Caco-2 (cell line): Measurements from ENCODE around the gene RPL31. TPM values are rescaled to one million over a fixed set of nuclear protein-coding genes. Genes with fewer than 3 reads are reported as not detected.

Experiments
- BruUV-seq: library from RNA; stranded (reverse); fragments of 400-500 nt; replicated peaks from 2 replicates; lab custom pipeline; 2021; lab: Mats Ljungman, UMichigan
- CTCF ChIA-PET: fragments of 300-600 bp; sonication (Branson Sonifier 250); formaldehyde crosslinking; loops from one replicate; lab custom pipeline; 2022; ENCODE audit warnings: antibody characterized with exemption; lab: Charles Lee
- POLR2A ChIA-PET: fragments of 300-600 bp; sonication (Branson Sonifier 250); formaldehyde crosslinking; loops from one replicate; lab custom pipeline; 2022; ENCODE audit warnings: antibody characterized with exemption; lab: Charles Lee
- DNase-seq, 2 experiments: peaks; one replicate each; pipeline versions ENCODE4 v3.0.0 to v3.0.0-alpha.2; 2020 to 2022
- H3K27me3 ChIP-seq: replicated peaks from 2 replicates; pipeline ENCODE4 v1.6.0; 2011; ENCODE audit warnings: low read length; ENCODE audit not compliant: control insufficient read depth, insufficient read depth
- H3K36me3 ChIP-seq: 2 replicates; pipeline ENCODE4 v1.5.1; 2011; ENCODE audit warnings: low read length; ENCODE audit not compliant: control insufficient read depth, insufficient read depth
- H3K4me1 ChIP-seq: fragments of 250-450 bp; sonication (Bioruptor Pico); 2 replicates; pipeline ENCODE4 v1.5.1; 2020; ENCODE audit warnings: mild to moderate bottlenecking
- H3K4me3 ChIP-seq: 2 replicates; pipeline ENCODE4 v1.5.1; 2011; ENCODE audit warnings: low read depth, mild to moderate bottlenecking, control low read depth, low read length
- H3K9me3 ChIP-seq: fragments of 250-450 bp; sonication (Bioruptor Pico); 2 replicates; pipeline ENCODE4 v1.5.1; 2020; ENCODE audit warnings: mild to moderate bottlenecking, moderate library complexity
- H3K27ac Mint-ChIP-seq: one replicate; pipeline ENCODE4 v1.8.0; 2022; ENCODE audit warnings: mixed read lengths; ENCODE audit not compliant: unreplicated experiment
- H3K27me3 Mint-ChIP-seq: one replicate; pipeline ENCODE4 v1.8.0; 2022; ENCODE audit warnings: mixed read lengths; ENCODE audit not compliant: insufficient read depth, unreplicated experiment
- H3K36me3 Mint-ChIP-seq: one replicate; pipeline ENCODE4 v1.8.0; 2022; ENCODE audit warnings: mild to moderate bottlenecking, mixed read lengths; ENCODE audit not compliant: insufficient read depth, unreplicated experiment
- H3K4me1 Mint-ChIP-seq: one replicate; pipeline ENCODE4 v1.8.0; 2022; ENCODE audit warnings: low read depth, mixed read lengths; ENCODE audit not compliant: unreplicated experiment
- H3K4me3 Mint-ChIP-seq: one replicate; pipeline ENCODE4 v1.8.0; 2022; ENCODE audit warnings: mild to moderate bottlenecking, moderate library complexity, mixed read lengths; ENCODE audit not compliant: unreplicated experiment
- H3K9me3 Mint-ChIP-seq: one replicate; pipeline ENCODE4 v1.8.0; 2022; ENCODE audit warnings: mixed read lengths; ENCODE audit not compliant: unreplicated experiment
- intact Hi-C: fragments of 100-400 bp; cut with micrococcal nuclease; formaldehyde crosslinking; loops from one replicate; pipeline ENCODE4 v1.10.0; 2022; ENCODE audit not compliant: unreplicated experiment
- total RNA-seq: library from RNA; stranded (reverse); gene quantifications from 2 replicates; pipeline ENCODE4 v1.2.3, GENCODE V29; 2022
- TF ChIP-seq, protein P1 (sequence below), 2 experiments: fragments of 200-600 bp in 1 of 2; IDR thresholded peaks; 1 replicate in 1 of 2; 2 replicates in 1 of 2; pipeline versions ENCODE4 v1.5.1 to v1.8.0; 2011 to 2022; ENCODE audit warnings: antibody characterized with exemption in 1 of 2, control low read depth in 1 of 2, inconsistent platforms in 1 of 2, low read depth in 1 of 2, low read length in 1 of 2, mild to moderate bottlenecking in 1 of 2, moderate library complexity in 1 of 2; ENCODE audit not compliant: insufficient read depth in 1 of 2, severe bottlenecking in 1 of 2, unreplicated experiment in 1 of 2

Gene RPL31
- total RNA-seq, 1 experiment from 2014 or later, result 2,026 TPM

DNA sequence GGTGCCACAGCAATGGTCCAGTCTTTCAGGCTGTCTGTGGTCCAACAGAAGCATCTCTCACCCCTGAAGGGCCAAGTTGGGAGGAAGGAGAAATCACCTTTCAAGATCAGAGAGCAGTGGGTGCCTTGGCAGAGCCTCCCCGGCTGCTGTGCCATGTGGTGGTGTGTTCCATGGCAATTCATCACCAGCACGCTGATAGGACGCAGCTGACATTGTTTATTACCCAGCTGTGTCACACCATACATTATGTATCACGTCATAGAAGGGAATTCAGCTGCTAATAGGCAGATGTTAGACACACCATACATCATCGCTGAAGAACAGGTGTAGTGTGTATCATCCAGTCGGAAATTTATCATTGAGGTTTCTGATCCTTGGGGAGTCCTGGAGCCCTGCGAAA is 29.6 kb upstream of the RPL31 start:
- no peaks in the 10 kb centered on the region for H3K36me3 ChIP-seq
- POLR2A ChIA-PET, result no interaction called here
- no peaks in the 10 kb centered on the region for H3K36me3 Mint-ChIP-seq

DNA sequence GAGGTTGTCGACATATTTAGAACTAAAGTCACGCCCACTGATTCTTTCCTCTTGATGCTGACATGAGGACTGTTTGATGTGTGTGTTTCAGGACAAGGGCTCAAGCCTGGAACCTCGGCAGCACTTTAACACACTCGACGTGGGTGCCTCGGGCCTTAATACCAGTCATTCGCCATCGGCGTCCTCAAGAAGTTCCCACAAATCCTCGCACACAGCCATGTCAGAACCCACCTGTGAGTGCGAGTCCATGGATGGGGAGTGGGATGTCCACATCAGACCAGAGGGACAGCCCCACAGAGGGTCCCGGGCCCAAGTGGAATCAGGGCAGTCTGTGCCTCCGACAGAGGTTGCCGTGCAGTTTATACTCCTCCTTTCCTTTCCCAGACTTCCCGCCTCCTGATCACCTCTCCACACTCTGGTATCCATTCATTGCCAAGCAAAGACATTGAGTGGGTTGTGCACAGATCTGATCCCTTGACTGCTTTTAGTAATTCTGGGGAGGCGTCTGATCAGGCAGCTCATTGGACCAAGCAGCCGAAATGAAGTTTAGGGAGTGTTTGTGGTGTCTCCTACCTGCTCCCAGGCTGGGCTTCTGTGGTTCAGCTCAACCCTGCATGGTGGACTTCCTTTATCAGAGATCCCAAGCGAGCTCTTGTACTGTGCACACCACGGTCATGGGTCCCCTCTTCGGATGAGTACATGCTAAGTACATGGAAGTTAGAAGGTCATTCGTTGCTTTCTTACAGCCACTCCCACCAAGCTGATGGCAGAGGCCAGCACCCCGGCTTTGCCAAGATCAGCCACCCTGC is 27.2 kb upstream of the RPL31 start:
- Mint-ChIP-seq H3K9me3 (no peaks in the 10 kb centered on the region), H3K4me3 (no peak overlapping the region), H3K4me1 (no peaks in the 10 kb centered on the region), H3K36me3 (no peaks in the 10 kb centered on the region), H3K27me3 (no peaks in the 10 kb centered on the region), H3K27ac (no peak overlapping the region)
- no peaks in the 10 kb centered on the region for H3K9me3 ChIP-seq
- DNase-seq, result no peak
- CTCF ChIA-PET, result no interaction called here
- H3K4me3 ChIP-seq, result no peak overlapping the region
- POLR2A ChIA-PET, result no interaction called here
- H3K27me3 ChIP-seq, result 0 out of 2 replicates have a peak, but pooled peaks cover 1% of the 10 kb centered on the region
- TF ChIP-seq, protein P1, sequence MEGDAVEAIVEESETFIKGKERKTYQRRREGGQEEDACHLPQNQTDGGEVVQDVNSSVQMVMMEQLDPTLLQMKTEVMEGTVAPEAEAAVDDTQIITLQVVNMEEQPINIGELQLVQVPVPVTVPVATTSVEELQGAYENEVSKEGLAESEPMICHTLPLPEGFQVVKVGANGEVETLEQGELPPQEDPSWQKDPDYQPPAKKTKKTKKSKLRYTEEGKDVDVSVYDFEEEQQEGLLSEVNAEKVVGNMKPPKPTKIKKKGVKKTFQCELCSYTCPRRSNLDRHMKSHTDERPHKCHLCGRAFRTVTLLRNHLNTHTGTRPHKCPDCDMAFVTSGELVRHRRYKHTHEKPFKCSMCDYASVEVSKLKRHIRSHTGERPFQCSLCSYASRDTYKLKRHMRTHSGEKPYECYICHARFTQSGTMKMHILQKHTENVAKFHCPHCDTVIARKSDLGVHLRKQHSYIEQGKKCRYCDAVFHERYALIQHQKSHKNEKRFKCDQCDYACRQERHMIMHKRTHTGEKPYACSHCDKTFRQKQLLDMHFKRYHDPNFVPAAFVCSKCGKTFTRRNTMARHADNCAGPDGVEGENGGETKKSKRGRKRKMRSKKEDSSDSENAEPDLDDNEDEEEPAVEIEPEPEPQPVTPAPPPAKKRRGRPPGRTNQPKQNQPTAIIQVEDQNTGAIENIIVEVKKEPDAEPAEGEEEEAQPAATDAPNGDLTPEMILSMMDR (IDR thresholded peaks at IDR 0.05; ENCODE audit: insufficient read depth in 1 of 2, low read depth in 1 of 2, low read length in 1 of 2, severe bottlenecking in 1 of 2, unreplicated experiment in 1 of 2), result no peak
- intact Hi-C loops, result no loop called here
- no TSS peak for BruUV-seq
- no peaks in the 10 kb centered on the region for H3K4me1 ChIP-seq
- no peaks in the 10 kb centered on the region for H3K36me3 ChIP-seq

More for the DNA sequence above, 29.6 kb upstream of the RPL31 start:
- Mint-ChIP-seq H3K4me3 (no peak overlapping the region), H3K4me1 (no peaks in the 10 kb centered on the region), H3K27ac (no peak overlapping the region), H3K27me3 (no peaks in the 10 kb centered on the region), H3K9me3 (no peaks in the 10 kb centered on the region)
- intact Hi-C loops, result no loop called here
- no peaks in the 10 kb centered on the region for H3K9me3 ChIP-seq
- CTCF ChIA-PET, result no interaction called here
- H3K4me3 ChIP-seq, result no peak overlapping the region
- TF ChIP-seq, protein P1 (IDR thresholded peaks at IDR 0.05; ENCODE audit: insufficient read depth in 1 of 2, low read depth in 1 of 2, low read length in 1 of 2, severe bottlenecking in 1 of 2, unreplicated experiment in 1 of 2), result no peak
- no peaks in the 10 kb centered on the region for H3K4me1 ChIP-seq
- BruUV-seq, result no TSS peak
- DNase-seq, result no peak
- H3K27me3 ChIP-seq, result 0 out of 2 replicates have a peak, but pooled peaks cover 1% of the 10 kb centered on the region

DNA sequence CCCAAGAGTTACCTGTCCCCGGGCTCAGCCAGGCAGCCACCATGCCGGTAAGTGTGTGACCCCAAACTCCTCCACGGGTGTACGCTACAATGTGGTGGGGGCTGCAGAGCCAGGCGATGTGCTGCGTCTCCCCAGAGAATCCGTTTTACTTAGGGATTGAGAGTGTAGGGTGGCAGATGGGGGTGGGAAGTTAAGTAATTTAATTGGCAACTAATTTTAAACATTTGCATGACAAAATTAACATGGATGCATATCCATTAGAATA is 26.6 kb upstream of the RPL31 start:
- ChIA-PET POLR2A (no interaction called here), CTCF (no interaction called here)
- DNase-seq, result no peak
- no TSS peak for BruUV-seq
- Histone ChIP-seq H3K27me3 (0 out of 2 replicates have a peak, but pooled peaks cover 1% of the 10 kb centered on the region), H3K36me3 (no peaks in the 10 kb centered on the region), H3K9me3 (no peaks in the 10 kb centered on the region), H3K4me1 (peaks cover 1% of the 10 kb centered on the region; the same call in 1 of the 2 replicates), H3K4me3 (no peak overlapping the region)
- Mint-ChIP-seq H3K9me3 (no peaks in the 10 kb centered on the region), H3K4me3 (no peak overlapping the region), H3K27me3 (no peaks in the 10 kb centered on the region), H3K36me3 (no peaks in the 10 kb centered on the region), H3K4me1 (no peaks in the 10 kb centered on the region), H3K27ac (no peak overlapping the region)
- TF ChIP-seq, protein P1 (IDR thresholded peaks at IDR 0.05; ENCODE audit: insufficient read depth in 1 of 2, low read depth in 1 of 2, low read length in 1 of 2, severe bottlenecking in 1 of 2, unreplicated experiment in 1 of 2), result no peak
- intact Hi-C loops, result no loop called here
